GM12878 (cell line): ENCODE results near the gene ARMC2. TPM values are rescaled to one million over a fixed set of nuclear protein-coding genes. Genes with fewer than 3 reads are reported as not detected.

Experiments used
- ATAC-seq: fragments of 200-7000 bp; cut with Tn5 transposase; 3 replicates; pipeline ENCODE4 v1.9.1; 2020; ENCODE audit warnings: mild to moderate bottlenecking, moderate library complexity
- BruUV-seq: library from RNA; stranded (reverse); fragments of 400-500 nt; replicated peaks from 2 replicates; lab custom pipeline; 2021; lab: Mats Ljungman, UMichigan
- CTCF ChIA-PET: fragments of 300-600 bp; sonication (Branson Sonifier 250); formaldehyde crosslinking; extraction: SDS; loops from one replicate; lab custom pipeline; 2021; ENCODE audit warnings: inconsistent platforms; lab: Yijun Ruan, JAX
- POLR2A ChIA-PET: fragments of 350-600 bp; formaldehyde crosslinking; extraction: SDS; loops from one replicate; lab custom pipeline; 2021; ENCODE audit warnings: inconsistent platforms; lab: Charles Lee
- RAD21 ChIA-PET: fragments of 300-600 bp; sonication (Branson Sonifier 250); formaldehyde crosslinking; loops from one replicate; lab custom pipeline; 2023; ENCODE audit warnings: antibody characterized with exemption; ENCODE audit not compliant: unreplicated experiment; lab: Charles Lee
- SMC1A ChIA-PET: fragments of 300-600 bp; sonication (Branson Sonifier 250); formaldehyde crosslinking; loops from one replicate; lab custom pipeline; 2023; ENCODE audit not compliant: unreplicated experiment, uncharacterized antibody; lab: Charles Lee
- DNase-seq: peaks from one replicate; pipeline ENCODE4 v3.0.0-alpha.2; 2011; ENCODE audit warnings: low read depth, low spot score
- FAIRE-seq: peaks from 3 replicates; lab custom pipeline; 2011; peaks lifted over from hg19 to GRCh38; lab: Jason Lieb, UNC
- H2AFZ ChIP-seq: 2 replicates; pipeline ENCODE4 v1.6.0; 2011; ENCODE audit warnings: low read depth, low read length, control low read depth; ENCODE audit not compliant: control insufficient read depth
- H3K27ac ChIP-seq: 2 replicates; pipeline ENCODE4 v1.5.1; 2011; ENCODE audit warnings: control low read depth; ENCODE audit not compliant: control insufficient read depth, insufficient read depth
- H3K27me3 ChIP-seq, 2 experiments: replicated peaks in 1 of 2; 2 replicates each; pipeline versions ENCODE4 v1.6.0 to v1.6.1; 2011; ENCODE audit warnings: low read length in 1 of 2; ENCODE audit not compliant: control insufficient read depth in 2 of 2, insufficient read depth in 2 of 2
- H3K36me3 ChIP-seq, 2 experiments: 2 replicates each; pipeline ENCODE4 v1.5.1; 2011; ENCODE audit warnings: low read length in 1 of 2; ENCODE audit not compliant: control insufficient read depth in 2 of 2, insufficient read depth in 2 of 2
- H3K4me1 ChIP-seq: 2 replicates; pipeline ENCODE4 v1.6.1; 2011; ENCODE audit warnings: mild to moderate bottlenecking, low read length, moderate library complexity, mixed read lengths; ENCODE audit not compliant: control insufficient read depth, insufficient read depth
- H3K4me2 ChIP-seq: 2 replicates; pipeline ENCODE4 v1.6.0; 2011; ENCODE audit warnings: control low read depth; ENCODE audit not compliant: control insufficient read depth, insufficient read depth
- H3K4me3 ChIP-seq: fragments of 200-600 bp; sonication (generic); 2 replicates; pipeline ENCODE4 v1.5.1; 2016
- H3K79me2 ChIP-seq: 2 replicates; pipeline ENCODE4 v1.6.0; 2011; ENCODE audit warnings: low read length; ENCODE audit not compliant: control insufficient read depth, insufficient read depth
- H3K9ac ChIP-seq: 2 replicates; pipeline ENCODE4 v1.8.0; 2011; ENCODE audit warnings: low read length, control low read depth, mixed read lengths; ENCODE audit not compliant: control insufficient read depth, insufficient read depth
- H3K9me3 ChIP-seq: replicated peaks from 3 replicates; pipeline ENCODE4 v1.5.1; 2011; ENCODE audit warnings: mild to moderate bottlenecking, low read length; ENCODE audit not compliant: control insufficient read depth, insufficient read depth
- H4K20me1 ChIP-seq: 2 replicates; pipeline ENCODE4 v1.6.0; 2011; ENCODE audit not compliant: control insufficient read depth, insufficient read depth
- ATF2 ChIP-seq: IDR thresholded peaks from 2 replicates; pipeline ENCODE4 v1.6.1; 2012; ENCODE audit warnings: low read length, inconsistent platforms
- CTCF ChIP-seq, 3 experiments: IDR thresholded peaks in 2 of 3; conservative IDR thresholded peaks in 1 of 3; 2 replicates each; pipeline ENCODE4 v1.5.1; 2011; ENCODE audit warnings: low read depth in 3 of 3, low read length in 3 of 3, mild to moderate bottlenecking in 3 of 3, control low read depth in 2 of 3, moderate library complexity in 2 of 3, inconsistent platforms in 1 of 3, mixed read lengths in 1 of 3; ENCODE audit not compliant: control insufficient read depth in 2 of 3, insufficient read depth in 1 of 3; ENCODE audit errors: extremely low read depth in 1 of 3
- EP300 ChIP-seq, 2 experiments: fragments of 150-350 bp in 1 of 2; IDR thresholded peaks; 2 replicates each; pipeline ENCODE4 v1.6.1; 2011 to 2012; ENCODE audit warnings: low read depth in 2 of 2, low read length in 2 of 2, borderline replicate concordance in 1 of 2, improper control_type of control experiment in 1 of 2, inconsistent platforms in 1 of 2; ENCODE audit not compliant: control insufficient read depth in 1 of 2
- GABPA ChIP-seq: IDR thresholded peaks from 2 replicates; pipeline ENCODE4 v1.6.1; 2014; ENCODE audit warnings: antibody characterized with exemption, low read depth, mild to moderate bottlenecking, inconsistent platforms
- KDM1A ChIP-seq: fragments of 200-600 bp; sonication (generic); IDR thresholded peaks from 2 replicates; pipeline ENCODE4 v1.6.1; 2016; ENCODE audit warnings: borderline replicate concordance
- MAX ChIP-seq: IDR thresholded peaks from 2 replicates; pipeline ENCODE4 v1.6.1; 2012; ENCODE audit warnings: low read depth, low read length, improper control_type of control experiment
- MYB ChIP-seq: fragments of 150-350 bp; IDR thresholded peaks from 2 replicates; pipeline ENCODE4 v1.6.1; 2014; ENCODE audit warnings: mild to moderate bottlenecking, low read depth, low read length, borderline replicate concordance
- MYC ChIP-seq: IDR thresholded peaks from 2 replicates; pipeline ENCODE4 v1.6.1; 2011; ENCODE audit warnings: mild to moderate bottlenecking, low read length, moderate library complexity, inconsistent platforms; ENCODE audit not compliant: insufficient read depth, insufficient replicate concordance, insufficient read length, severe bottlenecking
- RCOR1 ChIP-seq: conservative IDR thresholded peaks from 2 replicates; pipeline ENCODE4 v1.6.1; 2012; ENCODE audit warnings: low read depth, low read length, improper control_type of control experiment
- ZBTB11 ChIP-seq: fragments of 450-650 bp; formaldehyde crosslinking; IDR thresholded peaks from 2 replicates; pipeline ENCODE4 v1.5.0; 2022; ENCODE audit warnings: mild to moderate bottlenecking, missing genetic modification characterization
- ZBTB4 ChIP-seq: fragments of 450-650 bp; formaldehyde crosslinking; IDR thresholded peaks from 2 replicates; pipeline ENCODE4 v1.4.0; 2022; ENCODE audit warnings: mild to moderate bottlenecking, moderate library complexity
- WGBS: methylation state at CpG from one replicate; pipeline ENCODE4 v1.1.6; 2016; ENCODE audit warnings: low lambda C conversion rate; ENCODE audit not compliant: insufficient replicate concordance, insufficient coverage; ENCODE audit errors: missing lambda C conversion rate; 5-methylcytosine and 5-hydroxymethylcytosine counted together
- in situ Hi-C: fragments of 300-500 bp; cut with MboI; formaldehyde crosslinking; loops from 9 replicates; pipeline ENCODE4 v1.14.3; 2018; ENCODE audit warnings: mixed read lengths
- intact Hi-C: fragments of 100-400 bp; cut with micrococcal nuclease; formaldehyde crosslinking; loops from one replicate; pipeline ENCODE4 v1.14.2; 2022; ENCODE audit not compliant: unreplicated experiment
- polyA plus RNA-seq, 11 experiments: library from polyadenylated mRNA; depleted of rRNA in 4 of 11; unstranded in 6 of 11; stranded (reverse) in 5 of 11; fragments of >200 nt; fragmentation: Nextera tagmentation in 4 of 11; fragmentation: Illumina TruSeq in 1 of 11; extraction: Ambion mirVana in 4 of 11; extraction: Trizol in 1 of 11; gene quantifications; 1 replicate in 1 of 11; 2 replicates in 10 of 11; pipeline versions ENCODE4 v1.2.1 to v1.2.3, GENCODE V29; 2011 to 2016; ENCODE audit warnings: inconsistent platforms in 2 of 11, missing spikeins in 2 of 11, low read depth in 1 of 11
- total RNA-seq, 4 experiments: library from RNA; depleted of rRNA in 3 of 4; stranded (reverse); fragments of >200 nt in 3 of 4; fragmentation: Illumina TruSeq in 1 of 4; extraction: Trizol in 1 of 4; gene quantifications; 2 replicates each; pipeline versions ENCODE4 v1.2.1 to v1.2.3, GENCODE V29; 2013 to 2021

Gene ARMC2
- total and polyA plus RNA-seq, 10 of the 15 experiments (the other 5 are each of a cell fraction or from before 2014, with no cell fraction given): 0.06 to 0.33 (median 0.21) TPM; not detected in 5

- Histone ChIP-seq H3K27me3 (peaks cover 3 to 17% of the 10 kb centered on the region in 2 experiments), H3K79me2 (no peaks in the 10 kb centered on the region), H3K4me2 (no peak overlapping the region), H3K36me3 (no peaks in the 10 kb centered on the region), H3K9me3 (no peaks in the 10 kb centered on the region), H3K4me1 (peaks cover 9% of the 10 kb centered on the region), H2AFZ (no peak overlapping the region), H4K20me1 (no peaks in the 10 kb centered on the region), H3K4me3 (no peak overlapping the region), H3K9ac (no peak overlapping the region), H3K27ac (no peak overlapping the region)
- in situ Hi-C loops: no loop called here
- WGBS: 96% methylated on average over 2 of the region's 2 CpGs
- intact Hi-C loops: no loop called here
- no peak for DNase-seq
- RAD21 ChIA-PET: interaction anchor here (1.5 kb wide), 1 partner anchor 372 kb away, joined by 4 read pairs; no protein-coding TSS in a partner anchor
- no peak for FAIRE-seq
- no TSS peak for BruUV-seq
- POLR2A ChIA-PET: interaction anchor here (0.6 kb wide), 1 partner anchor 248 kb away, joined by 4 read pairs; no protein-coding TSS in a partner anchor
- CTCF ChIA-PET: interaction anchor here (0.7 to 1.6 kb wide), 6 partner anchors 20 to 64 kb away, joined by 3 to 5 read pairs (median 4); no protein-coding TSS in a partner anchor
- SMC1A ChIA-PET: interaction anchor here (0.8 to 1.3 kb wide), 2 partner anchors 40 to 49 kb away, joined by 3 to 4 read pairs; no protein-coding TSS in a partner anchor
- ATAC-seq: no peak
- TF ChIP-seq RCOR1 (no peak), EP300 (IDR thresholded peaks at IDR 0.05; ENCODE audit: borderline replicate concordance in 1 of 2, control insufficient read depth in 1 of 2, low read depth in 2 of 2, low read length in 2 of 2) (no peak), MYC (no peak), ATF2 (no peak), CTCF (IDR thresholded peaks at IDR 0.05 in 2 of 3, conservative IDR thresholded peaks at IDR 0.05 in 1 of 3; ENCODE audit: control insufficient read depth in 2 of 3, extremely low read depth in 1 of 3, insufficient read depth in 1 of 3, low read depth in 3 of 3, low read length in 3 of 3) (no peak), GABPA (no peak), ZBTB4 (CRISPR knock-in tag) (no peak), KDM1A (no peak), ZBTB11 (CRISPR knock-in tag) (no peak), MAX (no peak), MYB (no peak)
Observed at GRCh38 chr6:109010705-109011102, 162.5 kb downstream of the ARMC2 start.
